ENCODE results near the gene USP4. TPM values are rescaled to one million over a fixed set of nuclear protein-coding genes. Genes with fewer than 3 reads are reported as not detected.

Gene USP4
- total RNA-seq, 4 donors from 2014 or later, result 31.0 to 67.3 (median 36.5) TPM

DNA sequence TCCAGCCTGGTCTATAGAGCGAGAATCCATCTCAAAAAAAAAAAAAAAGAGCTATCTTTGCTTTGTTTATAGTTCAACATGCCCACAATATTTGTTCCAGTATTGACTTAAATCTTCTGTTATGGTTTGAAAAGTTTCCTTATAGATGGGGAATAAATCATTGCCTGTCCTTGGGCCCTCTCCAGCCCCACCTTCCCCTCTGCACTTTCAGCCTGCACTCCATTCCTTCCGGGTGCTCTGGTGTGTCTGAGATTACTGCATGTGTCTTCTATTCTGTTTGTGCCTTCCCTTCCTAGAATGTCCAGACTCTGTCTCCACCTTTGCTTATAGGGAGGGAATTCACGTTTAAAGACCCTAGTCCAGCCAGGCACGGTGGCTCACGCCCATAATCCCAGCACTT lies 43.5 kb upstream of the USP4 start:
- no peak for TF ChIP-seq CTCF (IDR thresholded peaks at IDR 0.05; ENCODE audit: low read depth)

- no peak for TF ChIP-seq CTCF (IDR thresholded peaks at IDR 0.05; ENCODE audit: low read depth)
Observed at GRCh38 chr3:49378249-49378895, 38.5 kb upstream of the USP4 start.

- no peak for TF ChIP-seq CTCF (IDR thresholded peaks at IDR 0.05; ENCODE audit: low read depth)
Observed at GRCh38 chr3:49377483-49377882, 37.6 kb upstream of the USP4 start.

GRCh38 chr3:49371946-49372345 lies 32.1 kb upstream of the USP4 start:
- TF ChIP-seq CTCF (IDR thresholded peaks at IDR 0.05; ENCODE audit: low read depth), result no peak

DNA sequence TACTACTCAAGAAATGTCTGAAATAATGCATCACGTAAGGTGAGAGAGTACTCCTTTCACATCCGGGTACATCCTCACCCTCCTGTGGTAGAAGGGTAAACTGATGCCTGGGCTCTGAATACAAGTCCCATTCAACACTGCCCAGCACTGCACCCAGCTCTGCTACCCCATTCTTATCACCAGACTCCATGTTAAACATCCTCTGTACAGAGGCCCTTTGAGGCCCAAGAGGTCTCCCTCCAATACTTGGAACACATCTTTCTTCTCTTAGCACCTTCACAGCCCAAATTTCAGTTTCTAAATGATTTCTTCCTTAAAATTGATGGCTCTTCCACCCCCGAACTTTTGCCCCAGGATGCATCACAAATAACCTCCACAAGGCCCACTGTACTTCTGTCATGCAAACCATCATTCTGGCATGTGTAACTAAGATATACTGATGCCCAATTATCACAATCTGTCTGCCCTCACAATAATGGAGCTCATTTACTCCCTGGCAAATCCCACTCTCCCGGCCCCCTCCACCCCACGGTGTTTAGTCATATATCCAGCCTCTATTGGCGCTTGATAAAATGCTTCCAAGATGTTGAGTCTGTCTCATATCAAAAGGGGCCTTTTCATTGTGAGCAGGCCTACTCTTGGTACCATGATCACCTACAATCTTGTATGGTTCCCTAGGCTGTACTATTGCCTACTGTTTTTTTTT lies 30.9 kb upstream of the USP4 start:
- no peak for TF ChIP-seq CTCF (IDR thresholded peaks at IDR 0.05; ENCODE audit: low read depth)

GRCh38 chr3:49362561-49362960 lies 22.7 kb upstream of the USP4 start:
- no peak for TF ChIP-seq CTCF (IDR thresholded peaks at IDR 0.05; ENCODE audit: low read depth)

- TF ChIP-seq CTCF (IDR thresholded peaks at IDR 0.05; ENCODE audit: low read depth), result no peak
Observed at GRCh38 chr3:49359623-49360022, 19.8 kb upstream of the USP4 start.
